GM21786 (cell line): Measurements from ENCODE around the gene BICDL2.

ENCODE experiments used
- ATAC-seq: cut with Tn5 transposase; IDR thresholded peaks from one replicate; pipeline ENCODE4 v1.9.1; 2021; ENCODE audit not compliant: unreplicated experiment

The BICDL2 gene

DNA sequence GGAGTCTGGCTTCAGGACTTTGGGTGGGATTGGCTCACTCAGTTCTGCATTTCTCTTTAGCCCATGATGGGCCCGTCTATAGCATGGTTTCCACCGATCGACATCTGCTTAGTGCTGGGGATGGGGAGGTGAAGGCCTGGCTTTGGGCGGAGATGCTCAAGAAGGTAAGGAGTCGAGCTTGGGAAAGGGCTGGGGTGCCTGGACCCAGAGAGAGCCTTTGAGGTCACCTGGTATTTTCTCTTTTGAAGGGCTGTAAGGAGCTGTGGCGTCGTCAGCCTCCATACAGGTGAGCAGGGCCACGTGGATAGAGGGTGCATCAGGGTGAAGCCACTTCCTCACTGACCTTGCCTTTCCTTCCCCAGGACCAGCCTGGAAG lies 10.8 kb downstream of the BICDL2 start:
- ATAC-seq, result no peak

- ATAC-seq, result no peak
Measured at GRCh38 chr16:3025032-3026002, 11.4 kb downstream of the BICDL2 start.

DNA sequence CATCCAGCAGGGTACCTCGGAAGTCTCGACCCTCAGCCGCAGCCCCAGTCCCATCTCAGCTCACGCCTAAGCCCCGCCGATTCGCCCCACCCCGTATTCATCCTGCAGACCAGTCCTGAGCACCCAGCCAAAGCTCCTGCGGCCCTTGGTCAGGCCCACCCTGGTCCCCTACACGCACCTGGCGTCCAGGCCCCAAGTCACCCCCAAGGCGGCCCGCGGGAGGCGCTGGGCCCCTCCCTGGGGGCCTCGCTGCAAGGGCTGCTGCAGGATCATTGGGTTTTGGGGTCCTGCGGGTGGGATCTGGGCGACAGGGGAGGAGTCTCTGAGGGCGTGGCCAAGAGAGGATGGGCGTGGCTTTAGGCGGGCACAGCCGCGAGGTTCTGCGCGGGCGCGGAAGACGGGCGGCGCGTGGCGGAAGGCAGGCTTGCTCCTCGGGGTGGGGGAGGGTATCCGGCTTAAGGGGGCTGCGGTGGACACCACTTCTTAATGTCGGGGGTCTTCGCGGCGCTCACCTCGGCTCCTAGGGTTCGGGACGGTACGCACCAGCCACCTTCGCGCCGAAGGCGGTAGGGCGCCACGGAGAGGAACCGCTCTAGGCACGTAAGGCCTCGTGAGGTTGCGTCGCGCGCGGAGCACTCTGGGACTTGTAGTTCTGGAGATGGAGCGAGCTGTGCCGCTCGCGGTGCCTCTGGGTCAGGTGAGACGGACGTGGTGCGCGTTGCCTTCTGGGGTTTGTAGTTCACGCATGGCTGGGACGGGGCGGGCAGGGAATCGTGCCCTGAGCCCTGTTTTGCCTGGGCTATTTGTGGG lies 12.9 kb downstream of the BICDL2 start, which contains the start of the genes HCFC1R1 and THOC6:
TSS of gene HCFC1R1 (minus strand) at position 274 of the 810 bp plus-strand sequence. CDS start at position 273, 1 bp downstream.
TSS of gene THOC6 (plus strand) at position 367 of the 810 bp plus-strand sequence. CDS start at position 659, 292 bp downstream.
- peak; percentile 81 for ATAC-seq

GRCh38 chr16:3023415-3023668 lies 13.4 kb downstream of the BICDL2 start:
- no peak for ATAC-seq

DNA sequence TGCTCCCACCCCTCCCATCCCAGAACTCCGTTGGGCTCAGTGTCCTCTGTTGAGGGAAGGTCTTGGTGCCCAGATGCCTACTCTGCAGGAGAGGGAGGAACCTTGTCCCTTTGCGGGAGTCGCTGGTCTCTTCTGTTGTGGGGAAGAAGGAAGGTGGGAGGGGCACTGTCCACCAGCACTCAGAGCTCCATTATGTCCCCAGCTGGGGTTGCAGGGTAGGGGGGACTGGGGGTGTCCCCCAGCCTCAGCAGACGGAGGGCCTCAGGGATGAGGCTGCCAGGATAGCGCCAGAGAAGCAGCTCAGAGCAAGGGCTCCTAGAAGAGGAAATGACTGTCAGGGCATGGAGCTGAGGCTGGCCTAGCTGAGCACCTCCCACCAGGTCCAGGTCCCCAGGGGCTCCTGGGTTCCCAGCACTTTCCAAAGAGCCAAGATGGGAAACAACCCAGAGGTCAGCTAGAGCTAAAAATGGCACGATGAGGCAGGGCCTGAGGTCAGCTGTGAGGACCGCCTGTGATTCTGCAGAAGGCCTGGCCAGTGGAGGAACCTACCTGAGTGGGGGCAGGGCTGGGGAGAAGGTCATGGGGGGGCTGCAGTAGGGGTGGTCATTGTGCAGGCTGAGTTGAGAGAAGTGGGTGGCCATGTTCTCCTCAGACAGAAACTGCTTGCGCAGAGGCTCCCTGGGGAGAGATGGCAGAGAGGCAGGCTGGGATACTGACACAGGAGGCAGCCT lies 13.9 kb downstream of the BICDL2 start:
- no peak for ATAC-seq

- ATAC-seq, result no peak
Measured at GRCh38 chr16:3022208-3022683, 14.5 kb downstream of the BICDL2 start.

DNA sequence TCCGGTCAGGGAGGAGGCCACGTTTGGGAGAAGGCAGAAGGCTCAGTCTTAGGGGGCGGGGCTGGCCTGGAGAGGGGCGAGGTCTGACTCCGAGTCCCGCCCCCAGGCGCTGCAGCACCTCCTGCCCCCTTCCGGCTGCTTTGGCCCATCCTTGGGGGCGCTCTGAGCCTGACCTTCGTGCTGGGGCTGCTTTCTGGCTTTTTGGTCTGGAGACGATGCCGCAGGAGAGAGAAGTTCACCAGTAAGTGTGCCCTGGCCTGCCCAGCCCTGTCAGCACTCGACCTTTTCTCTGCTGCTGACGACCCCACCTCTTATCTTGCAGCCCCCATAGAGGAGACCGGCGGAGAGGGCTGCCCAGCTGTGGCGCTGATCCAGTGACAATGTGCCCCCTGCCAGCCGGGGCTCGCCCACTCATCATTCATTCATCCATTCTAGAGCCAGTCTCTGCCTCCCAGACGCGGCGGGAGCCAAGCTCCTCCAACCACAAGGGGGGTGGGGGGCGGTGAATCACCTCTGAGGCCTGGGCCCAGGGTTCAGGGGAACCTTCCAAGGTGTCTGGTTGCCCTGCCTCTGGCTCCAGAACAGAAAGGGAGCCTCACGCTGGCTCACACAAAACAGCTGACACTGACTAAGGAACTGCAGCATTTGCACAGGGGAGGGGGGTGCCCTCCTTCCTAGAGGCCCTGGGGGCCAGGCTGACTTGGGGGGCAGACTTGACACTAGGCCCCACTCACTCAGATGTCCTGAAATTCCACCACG lies 15.1 kb downstream of the BICDL2 start:
- no peak for ATAC-seq

DNA sequence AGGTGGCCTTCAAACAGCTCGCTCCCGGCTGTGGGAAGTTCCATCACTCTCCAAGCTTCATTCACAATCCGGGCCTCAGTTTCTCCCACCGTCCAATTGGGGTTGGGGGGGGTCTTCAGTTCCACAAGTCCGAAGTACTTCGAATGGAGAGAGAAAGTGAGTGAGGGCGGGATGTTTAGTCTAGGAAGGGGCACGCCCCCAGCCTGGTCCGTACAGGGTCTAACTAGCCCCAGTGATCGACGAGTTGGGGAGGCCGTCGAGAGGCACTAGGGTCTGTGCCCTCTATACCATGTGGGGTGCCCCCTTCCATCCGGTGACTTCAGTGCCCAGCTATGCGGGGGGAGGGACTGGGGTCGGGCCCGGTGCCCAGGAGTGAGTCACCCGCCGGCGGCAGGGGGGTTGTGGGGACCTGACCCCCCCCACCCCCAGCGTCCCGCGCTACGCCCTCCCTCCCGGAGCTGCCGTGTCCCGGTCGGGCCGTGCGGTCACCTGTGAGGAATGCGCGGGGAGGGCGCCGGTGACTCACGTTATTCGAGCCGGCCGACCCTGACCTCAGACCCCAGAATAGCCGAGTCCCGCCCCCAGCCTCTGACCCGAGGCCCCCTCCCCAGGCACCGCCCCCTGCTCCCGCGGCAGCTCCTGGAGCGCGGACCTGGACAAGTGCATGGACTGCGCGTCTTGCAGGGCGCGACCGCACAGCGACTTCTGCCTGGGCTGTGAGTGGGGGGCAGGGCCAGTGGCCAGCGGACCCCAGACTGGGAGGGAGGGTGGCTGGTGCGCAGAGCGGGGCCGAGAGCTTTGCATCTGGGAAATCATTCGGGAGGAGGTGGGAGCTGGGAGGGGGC lies 15.9 kb downstream of the BICDL2 start:
- ATAC-seq, result no peak

- no peak for ATAC-seq
Measured at GRCh38 chr16:3020247-3020603, 16.5 kb downstream of the BICDL2 start, which contains the start of gene TNFRSF12A. TNFRSF12A (plus strand) TSS chr16:3020368; CDS start chr16:3020398, 30 bp downstream.

GRCh38 chr16:3019594-3020246 lies 17.0 kb downstream of the BICDL2 start:
- no peak for ATAC-seq

DNA sequence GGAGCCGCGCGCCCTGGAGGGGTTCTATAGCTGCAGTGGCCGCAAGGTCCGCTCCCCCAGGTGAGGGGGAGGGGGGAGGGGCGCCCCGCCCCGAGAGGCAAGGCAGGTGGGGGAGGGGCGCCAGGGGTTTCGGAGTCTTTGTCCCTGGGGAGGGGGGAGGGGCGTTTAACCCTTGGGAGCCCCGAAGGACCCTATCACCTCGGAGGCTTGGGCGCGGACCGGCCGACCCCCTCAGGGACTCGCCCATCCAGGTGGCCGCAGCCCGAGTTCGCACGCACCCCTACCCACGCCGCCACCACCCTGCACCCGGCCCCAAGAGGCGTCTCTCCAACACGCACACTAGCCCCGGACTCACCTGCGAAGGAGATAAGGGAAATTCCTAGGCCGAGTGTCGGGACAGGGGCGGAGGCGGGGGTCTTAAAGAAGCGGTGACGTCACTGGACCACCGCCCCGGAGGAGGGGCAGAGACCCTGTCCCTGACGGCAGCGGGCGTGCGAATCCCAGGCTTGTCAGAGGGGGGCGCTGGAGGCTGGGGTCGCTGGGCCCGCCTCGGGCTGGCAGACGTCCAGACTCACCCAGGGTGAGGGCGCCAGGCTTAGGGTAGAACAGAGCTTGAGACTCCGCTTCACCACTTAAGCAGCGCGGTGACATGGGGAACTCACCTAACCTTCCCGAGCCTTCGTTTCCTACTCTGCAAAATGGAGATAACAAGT lies 18.8 kb downstream of the BICDL2 start, which contains the start of gene CLDN6:
TSS of gene CLDN6 (minus strand) at position 390 of the 713 bp plus-strand sequence. CDS start 2,162 bp downstream, outside the sequence.
- ATAC-seq, result no peak

GRCh38 chr16:3017344-3017743 lies 19.4 kb downstream of the BICDL2 start:
- no peak for ATAC-seq

DNA sequence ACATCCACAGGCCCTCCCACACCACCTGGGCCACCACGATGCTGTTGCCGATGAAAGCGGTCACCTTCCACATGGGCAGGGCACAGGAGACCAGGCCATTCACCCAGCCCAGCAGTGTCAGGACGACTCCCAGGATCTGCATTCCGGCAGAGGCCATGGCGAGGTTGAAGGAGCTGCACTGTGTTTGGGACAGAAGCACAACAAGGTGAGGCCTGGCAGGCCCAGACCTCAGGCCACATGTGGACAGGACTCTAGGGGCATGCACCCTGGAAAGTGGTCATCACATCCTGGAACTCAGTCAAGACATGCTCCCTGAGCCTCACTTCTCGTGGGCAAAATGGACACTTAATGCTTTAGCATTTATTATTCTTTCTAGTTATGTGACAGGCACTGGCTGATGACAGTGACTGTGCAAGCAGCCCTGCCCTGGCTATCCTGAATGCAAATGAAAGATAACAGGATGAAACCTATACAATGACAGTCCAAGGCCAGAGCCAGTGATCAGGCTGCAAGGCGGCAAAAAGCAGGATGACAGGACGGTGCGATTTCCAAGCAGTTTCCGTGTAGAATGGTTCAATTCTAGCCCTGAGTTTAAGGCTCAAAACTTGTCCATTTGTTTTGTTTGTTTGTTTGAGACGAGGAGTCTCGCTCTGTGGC lies 20.8 kb downstream of the BICDL2 start:
- no peak for ATAC-seq

DNA sequence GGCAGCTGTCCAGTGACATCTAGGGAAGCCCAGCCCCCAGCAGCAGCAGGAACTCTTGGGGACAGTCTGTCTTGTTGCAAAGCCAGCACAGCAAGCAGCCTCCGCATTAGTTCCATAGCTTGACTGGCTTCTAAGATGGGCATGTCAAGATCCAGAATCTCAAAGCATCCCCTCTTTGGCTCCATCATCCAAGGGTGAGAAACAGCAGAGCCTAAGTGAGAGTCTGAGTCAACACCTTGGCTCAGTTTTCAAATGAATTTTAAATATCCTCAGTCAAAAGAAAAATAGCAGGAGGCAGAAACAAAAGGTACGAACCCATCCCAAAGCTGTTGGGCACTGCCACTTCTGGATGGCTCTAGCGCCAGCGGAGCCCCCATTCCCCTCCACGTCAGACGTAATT lies 21.8 kb downstream of the BICDL2 start:
- ATAC-seq, result no peak

DNA sequence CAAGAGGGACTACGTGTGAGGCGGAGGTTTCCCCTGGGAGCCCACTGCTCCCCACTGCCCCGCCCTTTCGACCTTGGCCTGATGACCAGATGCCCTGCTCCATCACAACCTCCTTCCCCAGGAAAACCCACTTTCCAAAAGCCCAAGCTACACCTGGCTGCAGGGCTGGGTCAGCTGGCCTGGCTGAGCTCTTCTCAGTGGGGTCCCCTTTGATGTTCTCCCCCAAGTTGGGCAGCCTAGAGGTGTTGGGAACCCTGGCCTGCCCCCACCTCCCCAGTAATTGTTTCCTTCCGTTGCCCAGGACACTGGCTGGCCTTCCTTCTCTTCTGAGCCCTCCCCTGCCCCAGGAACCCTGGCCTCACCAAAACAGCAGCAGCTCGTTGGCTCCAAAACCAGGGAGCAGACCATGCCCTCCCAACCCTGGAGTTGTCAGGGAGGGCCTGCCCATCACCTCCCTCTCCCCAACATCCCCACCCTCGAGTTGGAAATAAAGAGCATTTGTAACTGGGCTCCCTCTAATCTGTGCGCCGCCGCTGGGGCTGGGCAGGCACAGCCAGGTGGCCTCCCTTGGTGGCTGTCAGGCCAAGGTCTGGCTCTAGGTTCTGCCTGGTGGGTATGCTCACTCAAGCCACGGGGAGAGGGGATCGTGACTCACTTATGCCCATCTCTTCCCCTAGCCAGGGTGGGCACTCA lies 22.6 kb downstream of the BICDL2 start:
- ATAC-seq, result no peak

GRCh38 chr16:3013491-3013951 lies 23.2 kb downstream of the BICDL2 start:
- no peak for ATAC-seq
